Measurements from ENCODE around the gene TSR2.

Gene TSR2

GRCh38 chrX:54427837-54428424, 12.3 kb upstream of the TSR2 start (continued):
- TF ChIP-seq PRDM10 (tag by site-specific recombination; IDR thresholded peaks at IDR 0.05) (no peak), KLF7 (tag by site-specific recombination; IDR thresholded peaks at IDR 0.05; ENCODE audit: borderline replicate concordance) (peak; percentile 31; the same call in 1 of the 2 replicates), ZNF138 (tag by site-specific recombination; IDR thresholded peaks at IDR 0.05; ENCODE audit: borderline replicate concordance) (peak; percentile 60; the same call in 1 of the 2 replicates), ZNF768 (tag by site-specific recombination; IDR thresholded peaks at IDR 0.05) (no peak), ZNF146 (tag by site-specific recombination; IDR thresholded peaks at IDR 0.05) (no peak), ZNF580 (tag by site-specific recombination; IDR thresholded peaks at IDR 0.05) (0 out of 2 replicates have a peak, but pooled peaks have one; percentile 30), ZNF18 (tag by site-specific recombination; IDR thresholded peaks at IDR 0.05) (no peak), ZBTB10 (tag by site-specific recombination; IDR thresholded peaks at IDR 0.05) (no peak), WT1 (tag by site-specific recombination; IDR thresholded peaks at IDR 0.05) (no peak), GLIS1 (tag by site-specific recombination; IDR thresholded peaks at IDR 0.05) (no peak), SETDB1 (IDR thresholded peaks at IDR 0.05; ENCODE audit: insufficient read length, low read length) (no peak), ZBTB49 (tag by site-specific recombination; IDR thresholded peaks at IDR 0.05; ENCODE audit: low read depth) (no peak)

GRCh38 chrX:54430519-54430918, 9.7 kb upstream of the TSR2 start:
- POLR2A ChIA-PET = no interaction called here
- no peaks in the 10 kb centered on the region for H3K9me3 ChIP-seq (ENCODE audit: control insufficient read depth, insufficient read depth, low read depth, low read length)
- H3K4me3 ChIP-seq (ENCODE audit: low read depth, low read length) = no peak overlapping the region
- no peak for TF ChIP-seq ZNF140 (tag by site-specific recombination; IDR thresholded peaks at IDR 0.05)
- no peak for TF ChIP-seq ZNF449 (tag by site-specific recombination; IDR thresholded peaks at IDR 0.05)
- no peak for TF ChIP-seq ZNF214 (tag by site-specific recombination; IDR thresholded peaks at IDR 0.05; ENCODE audit: borderline replicate concordance)
- no peak for TF ChIP-seq SP2 (tag by site-specific recombination; IDR thresholded peaks at IDR 0.05)
- no peak for TF ChIP-seq YY1 (tag by site-specific recombination; IDR thresholded peaks at IDR 0.05)
- no peak for TF ChIP-seq ZNF433 (tag by site-specific recombination; IDR thresholded peaks at IDR 0.05; ENCODE audit: low read depth)
- TF ChIP-seq ZNF114 (tag by site-specific recombination; IDR thresholded peaks at IDR 0.05) = no peak
- TF ChIP-seq ZNF513 (tag by site-specific recombination; IDR thresholded peaks at IDR 0.05) = no peak
- TF ChIP-seq MZF1 (tag by site-specific recombination; IDR thresholded peaks at IDR 0.05; ENCODE audit: borderline replicate concordance) = no peak
- TF ChIP-seq ZNF184 (tag by site-specific recombination; IDR thresholded peaks at IDR 0.05) = no peak
- TF ChIP-seq ZIC2 (tag by site-specific recombination; IDR thresholded peaks at IDR 0.05) = no peak

More at GRCh38 chrX:54430519-54430918, 9.7 kb upstream of the TSR2 start:
- no peaks in the 10 kb centered on the region for H3K36me3 ChIP-seq (ENCODE audit: control insufficient read depth in 2 of 2, insufficient read depth in 1 of 2, low read length in 2 of 2)
- CTCF ChIA-PET = no interaction called here
- no peaks in the 10 kb centered on the region for H3K4me1 ChIP-seq (ENCODE audit: control insufficient read depth, insufficient read depth, low read length)
- no peak overlapping the region for H3K27ac ChIP-seq (ENCODE audit: extremely low read depth, low read depth, low read length)
